GM21737 (cell line): ENCODE results near the gene PPP2R2D.

Experiments used
- ATAC-seq: cut with Tn5 transposase; IDR thresholded peaks from one replicate; pipeline ENCODE4 v1.9.1; 2021; ENCODE audit warnings: mild to moderate bottlenecking, moderate library complexity; ENCODE audit not compliant: unreplicated experiment

PPP2R2D gene

GRCh38 chr10:131926253-131926652 lies 25.4 kb downstream of the PPP2R2D start:
- ATAC-seq: no peak

DNA sequence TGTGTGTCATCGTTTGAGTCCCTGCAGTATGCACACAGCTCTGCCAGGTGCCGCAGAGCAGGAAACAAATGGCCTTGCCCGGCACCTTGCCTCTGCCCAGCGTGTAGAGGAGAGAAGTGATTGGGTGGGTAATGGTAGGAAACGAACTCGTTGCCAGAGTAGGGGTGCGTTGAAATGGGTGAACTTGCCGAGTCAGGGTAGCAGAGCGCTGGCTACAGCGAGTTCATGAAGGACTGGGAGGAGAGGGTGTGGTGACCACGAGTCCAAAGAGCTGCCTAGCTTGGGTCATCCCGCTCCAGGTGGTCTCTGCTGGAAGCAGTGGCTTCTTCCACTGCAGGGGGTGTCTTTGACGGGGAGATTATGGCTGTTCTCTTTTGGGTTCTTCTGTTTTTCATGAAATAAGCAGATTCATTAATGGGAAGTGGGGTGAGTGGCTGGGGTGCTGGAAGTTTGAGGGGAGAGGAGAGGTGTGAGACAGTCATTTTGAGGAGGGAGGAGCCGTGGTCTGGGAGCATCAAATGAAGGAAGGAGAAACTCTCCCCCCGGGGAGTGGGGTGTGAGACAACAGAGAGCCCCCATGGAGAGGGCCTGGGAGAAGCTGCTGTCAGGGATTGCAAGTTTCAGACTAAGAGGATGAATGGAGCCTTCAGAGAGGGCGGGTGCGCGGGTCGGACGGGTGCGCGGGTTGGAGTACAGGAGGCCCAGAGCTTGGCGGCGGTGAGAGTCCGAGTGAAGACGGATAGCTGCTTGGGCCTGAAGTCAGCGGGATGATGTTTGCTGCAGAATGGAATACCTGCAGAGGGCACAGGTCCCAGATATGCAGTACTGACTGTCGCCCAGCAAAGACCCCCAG lies 26.2 kb downstream of the PPP2R2D start:
- ATAC-seq: no peak

DNA sequence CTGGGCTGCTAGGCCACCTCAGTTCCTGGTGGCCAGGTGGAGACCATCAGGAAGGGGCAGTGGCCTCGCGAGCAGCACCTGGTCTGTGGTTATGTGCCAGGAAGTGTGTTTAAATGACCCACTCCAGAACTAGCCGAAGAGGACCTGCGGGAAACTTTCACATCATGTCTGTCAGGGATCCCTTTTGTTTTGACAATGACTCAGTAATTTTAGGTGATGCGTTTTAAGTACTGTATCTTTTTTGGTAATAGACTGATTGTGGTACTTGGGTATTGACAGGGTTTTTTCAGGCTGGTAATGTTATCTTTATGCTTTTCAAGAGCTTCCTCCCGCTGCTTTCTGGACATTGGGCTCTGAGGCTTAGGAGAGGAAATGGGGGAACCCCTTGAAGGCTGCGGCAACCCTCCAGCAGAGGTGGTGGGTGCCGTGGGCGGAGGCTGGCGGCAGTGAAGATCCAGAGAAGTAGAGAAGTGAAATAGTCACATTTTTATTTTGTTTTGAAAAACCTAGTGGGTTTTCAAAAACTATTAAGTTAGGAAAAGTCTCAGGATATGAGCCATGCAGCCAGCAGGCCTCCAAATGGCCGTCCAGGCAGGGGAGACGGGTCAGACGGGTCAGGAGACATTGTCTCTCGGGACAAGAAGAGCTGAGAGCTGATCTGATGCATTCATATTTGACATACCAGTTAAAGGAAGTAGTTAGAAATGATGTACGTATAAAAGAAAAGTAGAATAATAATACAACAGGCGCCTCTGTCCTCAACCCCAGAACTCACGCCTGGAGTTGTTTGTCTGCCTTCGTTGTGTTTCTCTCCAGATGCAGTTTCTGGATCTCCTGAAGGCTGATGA lies 27.7 kb downstream of the PPP2R2D start:
- peak; percentile 86 for ATAC-seq

- no peak for ATAC-seq
These were observed 28.5 kb downstream of the PPP2R2D start for GRCh38 chr10:131929122-131929845.

- no peak for ATAC-seq
These were observed 29.3 kb downstream of the PPP2R2D start for GRCh38 chr10:131930150-131930549.

DNA sequence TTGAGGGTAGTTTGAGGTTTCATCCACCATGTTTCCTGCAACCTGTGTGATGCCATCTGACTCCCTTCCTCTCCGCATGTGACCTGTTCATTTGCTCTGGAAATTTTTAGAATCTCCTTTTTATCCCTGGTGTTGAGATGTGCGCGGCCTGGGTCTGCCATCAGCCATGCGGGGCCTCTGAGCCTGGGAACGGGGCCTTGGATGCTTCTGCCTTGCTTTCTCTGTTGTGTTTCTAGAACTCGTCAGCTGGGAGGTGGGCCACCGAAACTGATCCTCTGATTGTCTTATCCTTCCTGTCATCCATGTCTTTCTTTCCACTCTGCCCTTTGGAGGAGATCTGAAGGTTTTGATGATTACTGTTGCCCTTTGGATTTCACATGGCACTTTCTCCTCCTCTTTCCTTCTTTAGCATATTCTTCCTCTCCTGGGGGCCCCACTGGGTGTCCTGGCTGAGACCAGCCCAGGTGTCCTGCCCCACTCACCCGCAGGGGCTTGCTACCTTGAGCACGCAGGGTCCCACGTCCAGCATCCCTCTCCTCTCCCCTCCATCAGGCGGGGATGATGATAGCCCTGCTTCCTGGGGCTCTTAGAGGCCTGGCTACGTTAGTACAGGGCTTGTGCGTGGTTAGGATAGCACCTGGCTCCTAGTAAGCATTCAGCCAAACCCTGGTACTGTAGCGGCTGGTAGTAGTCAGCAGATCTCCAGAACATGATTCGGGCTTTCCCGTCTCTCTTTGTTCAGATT lies 29.9 kb downstream of the PPP2R2D start:
- ATAC-seq: no peak

- no peak for ATAC-seq
These were observed 31.2 kb downstream of the PPP2R2D start for GRCh38 chr10:131931981-131932380.

- no peak for ATAC-seq
These were observed 32.3 kb downstream of the PPP2R2D start for GRCh38 chr10:131933016-131933695.

DNA sequence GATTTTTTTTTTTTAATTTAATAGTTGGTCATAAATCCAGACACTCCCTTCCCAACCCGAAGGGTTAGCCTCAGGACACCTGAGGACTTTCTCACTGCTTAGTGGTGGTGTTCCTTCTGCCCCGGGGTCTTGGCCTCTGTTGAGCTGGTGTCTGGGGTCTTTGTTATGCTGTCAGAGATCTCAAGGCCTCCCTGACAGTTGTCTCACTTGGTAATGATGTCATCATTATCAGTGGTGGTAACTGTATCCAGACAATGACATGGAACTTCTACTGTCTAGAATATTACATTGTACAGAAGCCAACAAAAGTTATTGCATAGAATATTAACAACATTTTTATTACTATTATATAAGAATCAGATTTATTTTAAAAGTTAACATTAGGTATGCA lies 32.9 kb downstream of the PPP2R2D start:
- no peak for ATAC-seq

DNA sequence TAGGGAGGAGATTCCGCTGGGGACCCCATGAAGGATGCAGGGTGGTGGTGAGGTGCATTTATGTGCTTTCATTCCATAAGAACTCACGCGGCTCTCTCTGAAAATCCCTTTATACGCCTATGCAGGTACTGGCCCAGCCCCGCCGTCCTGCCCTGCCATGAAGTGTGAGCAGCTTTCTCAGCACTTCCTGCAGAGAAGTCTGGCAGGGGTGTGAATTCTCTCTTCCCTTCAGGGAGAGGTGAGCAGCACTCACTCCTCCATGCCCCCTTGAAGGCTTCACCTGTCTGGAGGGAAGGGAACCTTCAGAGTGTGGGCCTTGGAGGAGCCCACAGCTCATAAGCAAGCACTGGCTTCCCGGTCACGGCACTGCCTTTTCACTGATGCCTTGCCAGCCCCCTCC lies 34.0 kb downstream of the PPP2R2D start:
- no peak for ATAC-seq

- ATAC-seq: no peak
These were observed 34.5 kb downstream of the PPP2R2D start for GRCh38 chr10:131935260-131935659.

GRCh38 chr10:131936294-131936693 lies 35.5 kb downstream of the PPP2R2D start:
- no peak for ATAC-seq

GRCh38 chr10:131936736-131937135 lies 35.9 kb downstream of the PPP2R2D start:
- no peak for ATAC-seq

GRCh38 chr10:131937836-131938235 lies 37.0 kb downstream of the PPP2R2D start:
- ATAC-seq: no peak

GRCh38 chr10:131938681-131939080 lies 37.9 kb downstream of the PPP2R2D start:
- ATAC-seq: no peak

DNA sequence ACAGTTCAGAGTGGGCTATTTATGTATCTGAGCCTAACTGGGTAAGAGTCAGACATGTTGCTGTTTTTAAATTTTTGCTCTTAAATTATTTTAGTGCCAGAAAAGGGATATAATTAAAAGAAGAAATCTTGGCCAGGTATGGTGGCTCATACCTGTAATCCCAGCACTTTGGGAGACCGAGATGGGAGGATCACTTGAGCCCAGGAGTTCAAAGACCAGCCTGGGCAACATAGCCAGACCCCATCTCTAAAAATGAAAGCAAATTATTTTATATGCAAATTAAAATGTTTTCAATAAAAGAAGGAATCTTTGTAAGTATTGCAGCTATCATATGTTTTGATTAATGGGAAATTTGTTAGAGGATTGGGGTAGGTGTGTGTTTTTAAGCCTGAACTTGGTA lies 41.6 kb downstream of the PPP2R2D start:
- no peak for ATAC-seq

- ATAC-seq: no peak
These were observed 42.4 kb downstream of the PPP2R2D start for GRCh38 chr10:131943021-131943814.

DNA sequence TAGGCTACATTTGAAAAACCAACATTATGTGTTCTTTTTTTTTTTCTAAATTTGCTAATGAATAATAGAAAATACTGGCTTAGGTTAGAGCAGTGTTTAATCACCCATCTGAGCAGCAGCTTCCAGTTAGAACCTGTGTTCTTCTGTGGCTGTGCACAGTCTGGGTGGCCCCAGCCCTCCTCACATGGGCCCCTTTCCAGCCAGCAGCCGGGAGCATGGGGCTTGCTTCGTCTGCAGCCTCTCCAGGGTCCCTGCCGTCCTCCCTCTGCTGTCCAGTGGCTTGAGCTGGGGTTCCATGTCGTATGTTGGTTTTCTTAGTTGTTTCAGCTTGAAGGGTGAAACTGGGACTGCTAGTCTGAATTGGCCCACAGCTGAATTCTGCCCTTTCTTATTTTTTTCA lies 43.6 kb downstream of the PPP2R2D start:
- no peak for ATAC-seq

DNA sequence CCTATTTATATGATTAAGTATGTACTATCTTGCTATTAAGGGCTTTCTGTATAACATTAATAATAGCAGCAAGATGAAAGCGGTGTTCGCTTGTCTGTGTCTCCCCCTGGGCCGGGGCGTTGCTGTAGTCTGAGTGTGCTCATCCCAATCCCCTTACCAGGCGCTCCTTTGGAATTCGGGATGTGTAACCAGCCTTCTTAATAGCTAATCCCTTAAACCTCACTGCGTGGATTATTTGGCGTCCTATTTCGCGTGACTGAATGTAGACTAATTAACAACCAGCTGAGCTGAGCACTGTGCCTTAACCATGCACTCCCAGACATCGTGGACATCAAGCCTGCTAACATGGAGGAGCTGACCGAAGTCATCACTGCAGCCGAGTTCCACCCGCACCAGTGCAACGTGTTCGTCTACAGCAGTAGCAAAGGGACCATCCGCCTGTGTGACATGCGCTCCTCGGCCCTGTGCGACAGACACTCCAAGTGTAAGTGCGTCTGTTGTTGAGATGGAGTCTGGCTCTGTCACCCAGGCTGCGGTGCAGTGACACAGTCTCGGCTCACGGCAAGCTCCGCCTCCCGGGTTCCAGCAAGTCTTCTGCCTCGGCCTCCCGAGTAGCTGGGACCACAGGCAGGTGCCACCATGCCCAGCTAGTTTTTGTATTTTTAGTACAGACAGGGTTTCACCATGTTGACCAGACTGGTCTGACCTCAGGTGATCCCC lies 44.3 kb downstream of the PPP2R2D start:
- ATAC-seq: no peak
